Hepatocyte (in vitro differentiated cells): Measurements from ENCODE around the gene FFAR3.

Experiments
- EZH2 ChIP-seq: fragments of 200-600 bp; sonication (generic); IDR thresholded peaks from 2 replicates; pipeline ENCODE4 v1.6.1; 2016; ENCODE audit warnings: antibody characterized with exemption, mild to moderate bottlenecking, borderline replicate concordance
- TF ChIP-seq, protein P1 (sequence below): fragments of 200-600 bp; sonication (generic); IDR thresholded peaks from 2 replicates; pipeline ENCODE4 v1.5.1; 2016; ENCODE audit warnings: antibody characterized with exemption, mild to moderate bottlenecking; ENCODE audit not compliant: poor library complexity

DNA sequence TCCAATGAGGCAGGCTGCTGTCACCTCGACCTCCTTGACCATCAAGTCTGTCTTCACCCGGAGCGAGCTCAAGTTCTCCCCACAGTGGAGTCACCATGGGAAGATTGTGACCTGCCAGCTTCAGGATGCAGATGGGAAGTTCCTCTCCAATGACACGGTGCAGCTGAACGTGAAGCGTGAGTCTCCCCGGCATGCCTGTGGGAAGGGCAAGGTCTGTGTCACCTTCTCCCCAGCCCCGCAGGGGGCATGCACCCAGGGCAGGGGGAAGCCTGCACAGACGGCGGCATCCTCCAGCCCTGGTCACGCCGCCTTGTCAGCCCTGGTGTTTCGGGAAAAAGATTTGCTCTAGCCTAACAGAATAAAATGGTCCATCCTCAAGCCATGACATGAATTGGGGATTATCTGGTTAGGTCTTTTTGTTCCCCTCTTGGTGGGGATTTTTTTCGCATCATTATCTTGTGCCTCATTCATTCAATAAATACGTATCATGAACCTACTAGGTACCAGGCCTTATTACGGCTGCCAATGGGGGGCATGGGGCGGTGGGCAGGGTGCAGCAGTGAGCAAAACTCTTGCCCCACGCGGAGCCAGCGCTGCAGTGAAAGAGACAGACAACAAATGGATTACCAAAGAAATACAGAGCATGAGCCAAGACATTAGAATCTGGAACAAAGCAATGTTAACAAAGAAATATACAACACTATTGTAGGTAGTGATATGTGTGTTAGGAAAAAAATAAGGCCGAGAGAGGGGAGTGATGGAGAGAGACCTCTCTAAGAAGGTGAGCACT, 21.9 kb upstream of the FFAR3 start:
- TF ChIP-seq, protein P1, sequence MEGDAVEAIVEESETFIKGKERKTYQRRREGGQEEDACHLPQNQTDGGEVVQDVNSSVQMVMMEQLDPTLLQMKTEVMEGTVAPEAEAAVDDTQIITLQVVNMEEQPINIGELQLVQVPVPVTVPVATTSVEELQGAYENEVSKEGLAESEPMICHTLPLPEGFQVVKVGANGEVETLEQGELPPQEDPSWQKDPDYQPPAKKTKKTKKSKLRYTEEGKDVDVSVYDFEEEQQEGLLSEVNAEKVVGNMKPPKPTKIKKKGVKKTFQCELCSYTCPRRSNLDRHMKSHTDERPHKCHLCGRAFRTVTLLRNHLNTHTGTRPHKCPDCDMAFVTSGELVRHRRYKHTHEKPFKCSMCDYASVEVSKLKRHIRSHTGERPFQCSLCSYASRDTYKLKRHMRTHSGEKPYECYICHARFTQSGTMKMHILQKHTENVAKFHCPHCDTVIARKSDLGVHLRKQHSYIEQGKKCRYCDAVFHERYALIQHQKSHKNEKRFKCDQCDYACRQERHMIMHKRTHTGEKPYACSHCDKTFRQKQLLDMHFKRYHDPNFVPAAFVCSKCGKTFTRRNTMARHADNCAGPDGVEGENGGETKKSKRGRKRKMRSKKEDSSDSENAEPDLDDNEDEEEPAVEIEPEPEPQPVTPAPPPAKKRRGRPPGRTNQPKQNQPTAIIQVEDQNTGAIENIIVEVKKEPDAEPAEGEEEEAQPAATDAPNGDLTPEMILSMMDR: no peak
- no peak for TF ChIP-seq EZH2
